Aorta (tissue), 5 donors: ENCODE data around the gene PHF21B. TPM values are rescaled to one million over a fixed set of nuclear protein-coding genes. Genes with fewer than 3 reads are reported as not detected.

Experiments used
- ATAC-seq: fragments of 200-7000 bp; cut with Tn5 transposase; one replicate; pipeline ENCODE4 v1.9.1; 2022; ENCODE audit warnings: moderate library complexity; ENCODE audit not compliant: low FRiP score
- DNase-seq, 2 donors: peaks; one replicate each; pipeline ENCODE4 v3.0.0-alpha.2; 2020
- H3K27ac ChIP-seq, 2 donors: one replicate each; pipeline ENCODE4 v1.5.1; 2013; ENCODE audit warnings: low read length in 2 of 2, mild to moderate bottlenecking in 2 of 2, moderate library complexity in 2 of 2, control low read depth in 1 of 2, inconsistent platforms in 1 of 2, low read depth in 1 of 2
- H3K27me3 ChIP-seq, 2 donors: one replicate each; pipeline ENCODE4 v1.6.1; 2013; ENCODE audit warnings: control low read depth in 1 of 2, low read length in 1 of 2, mild to moderate bottlenecking in 1 of 2, moderate library complexity in 1 of 2; ENCODE audit not compliant: insufficient read depth in 2 of 2, control insufficient read depth in 1 of 2
- H3K36me3 ChIP-seq, 2 donors: one replicate each; pipeline ENCODE4 v1.6.1; 2013; ENCODE audit warnings: control low read depth in 1 of 2, low read length in 1 of 2, mild to moderate bottlenecking in 1 of 2; ENCODE audit not compliant: insufficient read depth in 2 of 2, control insufficient read depth in 1 of 2
- H3K4me1 ChIP-seq, 2 donors: one replicate each; pipeline ENCODE4 v1.6.1; 2013; ENCODE audit warnings: low read length in 2 of 2, control low read depth in 1 of 2, mild to moderate bottlenecking in 1 of 2, moderate library complexity in 1 of 2; ENCODE audit not compliant: insufficient read depth in 2 of 2, control insufficient read depth in 1 of 2
- H3K4me3 ChIP-seq, 2 donors: one replicate each; pipeline ENCODE4 v1.5.1; 2013; ENCODE audit warnings: low read length in 2 of 2, control low read depth in 1 of 2, mild to moderate bottlenecking in 1 of 2
- H3K9me3 ChIP-seq: one replicate; pipeline ENCODE4 v1.6.1; 2013; ENCODE audit warnings: mild to moderate bottlenecking, low read length; ENCODE audit not compliant: control insufficient read depth
- whole genome bisulfite sequencing, 2 donors: extraction: QIAGEN DNeasy Blood & Tissue Kit; methylation state at CpG; one replicate each; pipeline ENCODE4 v1.1.7; 2013; 5-methylcytosine and 5-hydroxymethylcytosine counted together
- intact Hi-C, 2 donors: fragments of 100-400 bp; cut with DNase I; formaldehyde crosslinking; loops; one replicate each; pipeline versions ENCODE4 v1.14.2 to v1.15.0; 2022
- polyA plus RNA-seq, 2 donors: library from polyadenylated mRNA; stranded (reverse); fragments of 200-250 nt; gene quantifications; one replicate each; pipeline ENCODE4 v1.2.3, GENCODE V29; 2013
- total RNA-seq, 2 donors: library from RNA; stranded (reverse); fragmentation: NEBNext Ultra II Directional; extraction: Animal tissue kit (Norgen Biotek cat#: 25700); gene quantifications; one replicate each; pipeline ENCODE4 v1.2.1, GENCODE V29; 2021
- donor health status: healthy with polysubstance abuse.
- donor health status: Bipolar disorder and iron deficiency.
- donor health status: DM: no; HTN: no; CAD: no.
- donor health status: DM: no; HTN: no; CAD: no.
- donor health status: DM: yes; HTN: yes; CAD: no.

The PHF21B gene
- total and polyA plus RNA-seq, 4 donors = 0.75 to 1.8 TPM; not detected in 2

- DNase-seq (no peak), ATAC-seq (no peak)
- Histone ChIP-seq H3K4me1 (no peaks in the 10 kb centered on the region), H3K27me3 (no peaks in the 10 kb centered on the region), H3K4me3 (no peak overlapping the region), H3K27ac (no peak overlapping the region), H3K9me3 (peaks cover 6% of the 10 kb centered on the region), H3K36me3 (no peaks in the 10 kb centered on the region)
- intact Hi-C loops = no loop called here
Observed at GRCh38 chr22:44834065-44834464, 175.7 kb downstream of the PHF21B start.

GRCh38 chr22:44831885-44832284, 177.9 kb downstream of the PHF21B start:
- no peak for DNase-seq
- Histone ChIP-seq H3K4me3 (no peak overlapping the region), H3K27ac (no peak overlapping the region), H3K36me3 (no peaks in the 10 kb centered on the region), H3K4me1 (no peaks in the 10 kb centered on the region), H3K9me3 (peaks cover 6% of the 10 kb centered on the region), H3K27me3 (no peaks in the 10 kb centered on the region)
- intact Hi-C loops = no loop called here
- no peak for ATAC-seq
- WGBS, 2 donors = 63 to 65% methylated on average over 1 of the region's 1 CpG

Other genes with a start within 250 kb of the PHF21B start
- 10 to 100 TPM; 33.2 to 49.7 TPM for gene NUP50, start 153.9 kb upstream of the PHF21B start, total RNA-seq
- gene NUP50, start 153.9 kb upstream of the PHF21B start, polyA plus RNA-seq = 1 to 10 TPM; 5.6 to 5.9 TPM
- 100 to 1,000 TPM in 1 of 2 donors, 10 to 100 TPM in 1; 46.9 to 101 TPM for gene KIAA0930, start 230.9 kb upstream of the PHF21B start, total RNA-seq
- gene KIAA0930, start 230.9 kb upstream of the PHF21B start, polyA plus RNA-seq = 10 to 100 TPM; 36.6 to 83.7 TPM